Heart left ventricle (tissue), 13 donors: Measurements from ENCODE around the gene ESPNL.

Experiments used
- CTCF ChIP-seq, 12 donors: fragments of 200-600 bp; sonication (generic) in 4 of 12; IDR thresholded peaks; one replicate each; pipeline versions ENCODE4 v1.5.0 to v1.8.0; 2018 to 2022; ENCODE audit warnings: antibody characterized with exemption in 12 of 12, mild to moderate bottlenecking in 5 of 12
- POLR2A ChIP-seq, 2 donors: fragments of 450-650 bp; IDR thresholded peaks; one replicate each; pipeline ENCODE4 v1.6.1; 2017; ENCODE audit warnings: antibody characterized with exemption in 2 of 2, mild to moderate bottlenecking in 2 of 2, moderate library complexity in 2 of 2
- donor health status: ischemic (EF 13 %, LVEDD 7.1; RV severe dilation, severe dysfunction).
- donor health status: DM: no; HTN: yes; CAD: no.
- donor health status: DM: no; HTN: no; CAD: no.
- donor health status: ischemic (EF 25% LVEDD 6.9; RV normal size, moderate dysfunction).
- donor health status: ischemic (EF 25% LVEDD 5.7; RV mildly dilated, moderate dysfunction).
- donor health status: ischemic (EF 35%, LVEDD 5.7; RV mildly dilated, moderate dysfunction).
- donor health status: nonischemic (EF 11% LVEDD 7.7; RV severe dilation, severe dysfunction).
- donor health status: DM: yes; HTN: yes; CAD: no.
- donor health status: PGD.
- donor health status: ischemic (EF 29% LVEDD 5.4; RV normal size, mild dysfunction).
- donor health status: nonischemic (EF 23%, LVEDD 6.1; RV moderate dilation, normal function).

GRCh38 chr2:238123991-238124470 lies 23.9 kb downstream of the ESPNL start:
- no peak for TF ChIP-seq CTCF (IDR thresholded peaks at IDR 0.05)
- TF ChIP-seq POLR2A (IDR thresholded peaks at IDR 0.05): no peak
